ENCODE results near the gene NKAIN1. TPM values are rescaled to one million over a fixed set of nuclear protein-coding genes. Genes with fewer than 3 reads are reported as not detected.
"Not testable (repeated sequence)": the region's sequence is repeated elsewhere in the genome, so short reads cannot be mapped to it uniquely, and the experiment has no call there.

The NKAIN1 gene
- total and polyA plus RNA-seq, 9 donors = 0.05 to 1.2 (median 0.23) TPM

GRCh38 chr1:31140299-31140698 is 99.4 kb downstream of the NKAIN1 start:
- Histone ChIP-seq H3K9me3 (no peaks in the 10 kb centered on the region), H3K36me3 (no peaks in the 10 kb centered on the region), H3K27ac (no peak overlapping the region), H3K4me3 (no peak overlapping the region), H3K27me3 (no peaks in the 10 kb centered on the region), H3K4me1 (ENCODE audit: insufficient read depth) (no peaks in the 10 kb centered on the region)
- intact Hi-C loops (cut with DNase I) = loop anchor here in 1 of 4 donors (10.0 kb wide), 1 partner anchor 135 kb away; no protein-coding TSS in a partner anchor
- no peak for DNase-seq
- WGBS, 3 donors = 90 to 93% (median 90%) methylated on average over 7 of the region's 7 CpGs
- TF ChIP-seq POLR2A (IDR thresholded peaks at IDR 0.05) (no peak), CTCF (IDR thresholded peaks at IDR 0.05) (no peak), EP300 (IDR thresholded peaks at IDR 0.05) (no peak)

DNA sequence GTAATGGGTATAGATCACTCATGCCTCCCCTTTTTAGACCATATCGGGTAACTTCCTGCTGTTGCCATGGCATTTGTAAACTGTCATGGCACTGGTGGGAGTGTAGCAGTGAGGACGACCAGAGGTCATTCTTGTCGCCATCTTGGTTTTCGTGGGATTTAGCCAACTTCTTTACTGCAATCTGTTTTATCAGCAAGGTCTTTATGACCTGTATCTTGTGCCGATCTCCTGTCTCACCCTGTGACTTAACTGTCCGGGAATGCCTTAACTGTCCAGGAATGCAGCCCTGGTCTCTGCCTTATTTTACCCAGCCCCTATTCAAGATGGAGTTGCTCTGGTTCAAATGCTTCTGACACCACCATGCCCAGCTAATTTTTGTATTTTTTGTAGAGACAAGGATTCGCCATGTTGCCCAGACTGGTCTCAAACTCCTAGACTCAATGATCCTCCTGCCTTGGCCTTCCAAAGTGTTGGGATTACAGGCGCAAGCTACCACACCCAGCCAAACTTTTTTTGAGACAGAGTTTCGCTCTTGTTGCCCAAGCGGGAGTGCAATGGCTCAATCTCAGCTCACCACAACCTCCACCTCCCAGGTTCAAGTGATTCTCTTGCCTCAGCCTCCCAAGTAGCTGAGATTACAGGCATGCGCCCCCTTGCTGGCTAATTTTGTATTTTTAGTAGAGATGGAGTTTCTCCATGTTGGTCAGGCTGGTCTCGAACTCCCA is 100.7 kb downstream of the NKAIN1 start:
- H3K36me3 ChIP-seq; H3K4me3 ChIP-seq; H3K27ac ChIP-seq; intact Hi-C loops (cut with DNase I); H3K4me1 ChIP-seq (ENCODE audit: insufficient read depth); DNase-seq; H3K27me3 ChIP-seq; H3K9me3 ChIP-seq: not testable (repeated sequence)
- 85 to 90% (median 90%) methylated on average over 12 of the region's 12 CpGs for WGBS, 3 donors

DNA sequence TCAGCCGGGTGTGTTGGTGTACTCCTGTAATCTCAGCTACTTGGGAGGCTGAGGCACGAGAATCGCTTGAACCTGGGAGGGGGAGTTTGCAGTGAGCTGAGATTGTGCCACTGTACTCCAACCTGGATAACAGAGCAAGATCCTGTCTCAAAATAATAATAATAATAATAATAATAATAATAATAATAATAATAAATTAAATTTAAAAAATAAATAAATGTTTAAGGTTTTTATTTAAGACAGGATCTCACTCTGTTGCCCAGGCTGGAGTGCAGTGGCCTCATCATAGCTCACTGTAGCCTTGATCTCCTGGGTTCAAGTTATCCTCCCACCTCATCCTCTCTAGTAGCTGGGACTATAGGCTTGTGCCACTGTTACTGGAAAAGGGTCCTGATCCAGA is 101.8 kb downstream of the NKAIN1 start:
- H3K36me3 ChIP-seq; DNase-seq; H3K9me3 ChIP-seq; H3K27ac ChIP-seq; intact Hi-C loops (cut with DNase I); H3K4me1 ChIP-seq (ENCODE audit: insufficient read depth); H3K4me3 ChIP-seq; H3K27me3 ChIP-seq: not testable (repeated sequence)
- 83 to 91% (median 89%) methylated on average over 3 of the region's 3 CpGs for WGBS, 3 donors

- Histone ChIP-seq H3K36me3 (no peaks in the 10 kb centered on the region), H3K4me1 (ENCODE audit: insufficient read depth) (no peaks in the 10 kb centered on the region), H3K27me3 (no peaks in the 10 kb centered on the region), H3K27ac (no peak overlapping the region), H3K9me3 (no peaks in the 10 kb centered on the region), H3K4me3 (no peak overlapping the region)
- intact Hi-C loops (cut with DNase I) = no loop called here
- DNase-seq = no peak
- 76 to 88% (median 78%) methylated on average over 2 of the region's 2 CpGs for WGBS, 3 donors
- TF ChIP-seq EP300 (IDR thresholded peaks at IDR 0.05) = no peak
- TF ChIP-seq POLR2A (IDR thresholded peaks at IDR 0.05) = no peak
- TF ChIP-seq CTCF (IDR thresholded peaks at IDR 0.05) = no peak
These were observed 103.6 kb downstream of the NKAIN1 start for GRCh38 chr1:31135973-31136600.

- Histone ChIP-seq H3K27ac (no peak overlapping the region), H3K4me3 (no peak overlapping the region), H3K36me3 (no peaks in the 10 kb centered on the region), H3K9me3 (no peaks in the 10 kb centered on the region), H3K27me3 (no peaks in the 10 kb centered on the region), H3K4me1 (ENCODE audit: insufficient read depth) (no peaks in the 10 kb centered on the region)
- TF ChIP-seq EP300 (IDR thresholded peaks at IDR 0.05) = no peak
- TF ChIP-seq POLR2A (IDR thresholded peaks at IDR 0.05) = no peak
- no peak for TF ChIP-seq CTCF (IDR thresholded peaks at IDR 0.05)
- intact Hi-C loops (cut with DNase I) = no loop called here
- WGBS, 3 donors = 81 to 86% (median 82%) methylated on average over 7 of the region's 7 CpGs
- DNase-seq = no peak
These were observed 106.3 kb downstream of the NKAIN1 start for GRCh38 chr1:31133368-31133767.

Other genes starting within 250 kb of the NKAIN1 start
- gene PUM1, start 174.2 kb downstream of the NKAIN1 start, total RNA-seq = 100 to 1,000 TPM in 5 of 7 donors, 10 to 100 TPM in 2; 61.6 to 125 (median 113) TPM
- gene PUM1, start 174.2 kb downstream of the NKAIN1 start, polyA plus RNA-seq = 10 to 100 TPM; 36.3 to 66.3 TPM
- 10 to 100 TPM; 32.9 to 62.3 (median 46.9) TPM for gene SNRNP40, start 56.9 kb upstream of the NKAIN1 start, total RNA-seq
- 10 to 100 TPM; 26.0 to 42.8 TPM for gene SNRNP40, start 56.9 kb upstream of the NKAIN1 start, polyA plus RNA-seq
- 10 to 100 TPM; 16.0 to 25.6 (median 21.5) TPM for gene ZCCHC17, start 57.1 kb upstream of the NKAIN1 start, total RNA-seq
- 10 to 100 TPM; 31.5 to 48.5 TPM for gene ZCCHC17, start 57.1 kb upstream of the NKAIN1 start, polyA plus RNA-seq
- gene FABP3, start 133.2 kb upstream of the NKAIN1 start, total RNA-seq = 10 to 100 TPM in 6 of 7 donors, 1 to 10 TPM in 1; 3.3 to 39.3 (median 24.2) TPM
- gene FABP3, start 133.2 kb upstream of the NKAIN1 start, polyA plus RNA-seq = 100 to 1,000 TPM in 1 of 2 donors, 10 to 100 TPM in 1; 20.0 to 153 TPM
- 10 to 100 TPM in 1 of 7 donors, 1 to 10 TPM in 3, under 1 TPM in 3; 0.25 to 15.2 (median 2.0) TPM for gene SERINC2, start 173.3 kb upstream of the NKAIN1 start, total RNA-seq
- gene SERINC2, start 173.3 kb upstream of the NKAIN1 start, polyA plus RNA-seq = under 1 TPM in 1 of 2 donors, not detected in 1; 0.90 TPM

All from ovary (tissue), 9 donors.